Esophagus muscularis mucosa (tissue), 4 donors: ENCODE data around the gene TMED5. TPM values are rescaled to one million over a fixed set of nuclear protein-coding genes. Genes with fewer than 3 reads are reported as not detected.

ENCODE experiments used
- DNase-seq: peaks from one replicate; pipeline ENCODE4 v3.0.0-alpha.2; 2017; ENCODE audit errors: extremely low spot score
- H3K27ac ChIP-seq, 4 donors: fragments of 200-600 bp; sonication (generic); replicated peaks in 1 of 4; 1 replicate in 3 of 4; 2 replicates in 1 of 4; pipeline ENCODE4 v1.5.1; 2016 to 2019; ENCODE audit warnings: mild to moderate bottlenecking in 1 of 4
- H3K27me3 ChIP-seq, 4 donors: fragments of 200-600 bp; sonication (generic); one replicate each; pipeline versions ENCODE4 v1.5.1 to v1.6.0; 2016 to 2019
- H3K36me3 ChIP-seq, 4 donors: fragments of 200-600 bp; sonication (generic); one replicate each; pipeline ENCODE4 v1.5.1; 2016 to 2019
- H3K4me1 ChIP-seq, 4 donors: fragments of 200-600 bp; sonication (generic); one replicate each; pipeline ENCODE4 v1.5.1; 2016 to 2019
- H3K4me3 ChIP-seq, 4 donors: fragments of 200-600 bp; sonication (generic); 1 replicate in 2 of 4; 2 replicates in 2 of 4; pipeline ENCODE4 v1.5.1; 2016 to 2019; ENCODE audit warnings: mild to moderate bottlenecking in 4 of 4, moderate library complexity in 1 of 4
- H3K9me3 ChIP-seq, 4 donors: fragments of 200-600 bp; sonication (generic); 1 replicate in 3 of 4; 2 replicates in 1 of 4; pipeline ENCODE4 v1.5.1; 2016 to 2019
- CTCF ChIP-seq, 3 experiments: fragments of 200-600 bp in 2 of 3; fragments of 450-650 bp in 1 of 3; sonication (generic) in 2 of 3; IDR thresholded peaks; one replicate each; pipeline ENCODE4 v1.5.1; 2017 to 2019; ENCODE audit warnings: antibody characterized with exemption in 3 of 3, mild to moderate bottlenecking in 2 of 3, moderate library complexity in 1 of 3
- EP300 ChIP-seq: sonication (generic); formaldehyde crosslinking; IDR thresholded peaks from one replicate; pipeline ENCODE4 v1.6.1; 2017; ENCODE audit warnings: antibody characterized with exemption
- POLR2A ChIP-seq: fragments of 450-650 bp; IDR thresholded peaks from one replicate; pipeline ENCODE4 v1.6.1; 2017; ENCODE audit warnings: antibody characterized with exemption, moderate library complexity, mild to moderate bottlenecking, low read depth
- POLR2AphosphoS5 ChIP-seq, 2 donors: sonication (generic); formaldehyde crosslinking; IDR thresholded peaks; one replicate each; pipeline ENCODE4 v1.6.1; 2017; ENCODE audit warnings: antibody characterized with exemption in 2 of 2
- WGBS: methylation state at CpG from one replicate; pipeline ENCODE4 v1.1.5; 2018; 5-methylcytosine and 5-hydroxymethylcytosine counted together
- intact Hi-C: fragments of 100-400 bp; cut with DNase I; formaldehyde crosslinking; loops from one replicate; pipeline ENCODE4 v1.15.1; 2023
- total RNA-seq, 4 donors: library from RNA; depleted of rRNA; stranded (reverse); fragments of >200 nt; gene quantifications; one replicate each; pipeline versions ENCODE4 v1.1.0 to v1.2.1, GENCODE V29; 2016

Gene TMED5
- total RNA-seq, 4 donors from 2014 or later: 45.7 to 72.6 (median 59.2) TPM

- TF ChIP-seq CTCF (IDR thresholded peaks at IDR 0.05) (no peak), POLR2A (no peak), POLR2AphosphoS5 (IDR thresholded peaks at IDR 0.05) (no peak), EP300 (no peak)
- H3K27me3 ChIP-seq: no peaks in the 10 kb centered on the region
Observed at GRCh38 chr1:93215322-93215721, 35.1 kb upstream of the TMED5 start.

GRCh38 chr1:93207211-93207610 is 27.0 kb upstream of the TMED5 start:
- TF ChIP-seq POLR2A (no peak), EP300 (no peak), POLR2AphosphoS5 (IDR thresholded peaks at IDR 0.05) (no peak), CTCF (IDR thresholded peaks at IDR 0.05) (no peak)
- 90% methylated on average over 5 of the region's 5 CpGs for WGBS
- H3K36me3 ChIP-seq: peaks cover 0 to 7% (median 1%) of the 10 kb centered on the region in 4 donors
- no peak overlapping the region for H3K4me3 ChIP-seq
- H3K4me1 ChIP-seq: no peaks in the 10 kb centered on the region
- no peaks in the 10 kb centered on the region for H3K9me3 ChIP-seq
- H3K27me3 ChIP-seq: no peaks in the 10 kb centered on the region
- intact Hi-C loops: no loop called here
- DNase-seq: no peak
- no peak overlapping the region for H3K27ac ChIP-seq

More at GRCh38 chr1:93215322-93215721, 35.1 kb upstream of the TMED5 start:
- 98% methylated on average over 2 of the region's 2 CpGs for WGBS
- no peaks in the 10 kb centered on the region for H3K9me3 ChIP-seq
- H3K4me3 ChIP-seq: no peak overlapping the region
- no peaks in the 10 kb centered on the region for H3K4me1 ChIP-seq
- H3K27ac ChIP-seq: no peak overlapping the region
- intact Hi-C loops: no loop called here
- no peak for DNase-seq
- peaks cover 0 to 5% (median 0%) of the 10 kb centered on the region in 4 donors for H3K36me3 ChIP-seq

- Histone ChIP-seq H3K36me3 (peaks cover 0 to 7% (median 3%) of the 10 kb centered on the region in 4 donors), H3K9me3 (no peaks in the 10 kb centered on the region), H3K4me3 (no peak overlapping the region), H3K4me1 (no peaks in the 10 kb centered on the region), H3K27ac (no peak overlapping the region), H3K27me3 (no peaks in the 10 kb centered on the region)
- intact Hi-C loops: no loop called here
- TF ChIP-seq EP300: no peak
- no peak for TF ChIP-seq POLR2A
- TF ChIP-seq CTCF (IDR thresholded peaks at IDR 0.05): no peak
- no peak for DNase-seq
Observed at GRCh38 chr1:93206567-93206954, 26.3 kb upstream of the TMED5 start.

- Histone ChIP-seq H3K4me3 (no peak overlapping the region), H3K4me1 (no peaks in the 10 kb centered on the region), H3K36me3 (peaks cover 0 to 7% (median 3%) of the 10 kb centered on the region in 4 donors), H3K27ac (no peak overlapping the region), H3K27me3 (no peaks in the 10 kb centered on the region), H3K9me3 (no peaks in the 10 kb centered on the region)
- intact Hi-C loops: no loop called here
- TF ChIP-seq POLR2AphosphoS5 (IDR thresholded peaks at IDR 0.05): no peak
- TF ChIP-seq POLR2A: no peak
- no peak for TF ChIP-seq CTCF (IDR thresholded peaks at IDR 0.05)
- no peak for TF ChIP-seq EP300
- WGBS: 91% methylated on average over 6 of the region's 6 CpGs
- no peak for DNase-seq
Observed at GRCh38 chr1:93205892-93206566, 25.8 kb upstream of the TMED5 start.

GRCh38 chr1:93200714-93201113 is 20.5 kb upstream of the TMED5 start:
- H3K4me1 ChIP-seq: no peaks in the 10 kb centered on the region
- intact Hi-C loops: no loop called here
- H3K27me3 ChIP-seq: no peaks in the 10 kb centered on the region
- WGBS: 94% methylated on average over 4 of the region's 4 CpGs
- no peaks in the 10 kb centered on the region for H3K9me3 ChIP-seq
- H3K4me3 ChIP-seq: no peak overlapping the region
- no peak for DNase-seq
- TF ChIP-seq POLR2AphosphoS5 (IDR thresholded peaks at IDR 0.05): no peak
- no peak for TF ChIP-seq POLR2A
- no peak for TF ChIP-seq EP300
- no peak for TF ChIP-seq CTCF (IDR thresholded peaks at IDR 0.05)
- H3K27ac ChIP-seq: no peak overlapping the region
- peaks cover 0 to 10% (median 4%) of the 10 kb centered on the region in 4 donors for H3K36me3 ChIP-seq
